HPDE6-E6E7 (cell line): ENCODE data around the gene KCNQ4.

Experiments
- DNase-seq: peaks from one replicate; pipeline ENCODE4 v3.0.0; 2011; ENCODE audit warnings: missing footprints; ENCODE audit errors: extremely low spot score

Gene KCNQ4

DNA sequence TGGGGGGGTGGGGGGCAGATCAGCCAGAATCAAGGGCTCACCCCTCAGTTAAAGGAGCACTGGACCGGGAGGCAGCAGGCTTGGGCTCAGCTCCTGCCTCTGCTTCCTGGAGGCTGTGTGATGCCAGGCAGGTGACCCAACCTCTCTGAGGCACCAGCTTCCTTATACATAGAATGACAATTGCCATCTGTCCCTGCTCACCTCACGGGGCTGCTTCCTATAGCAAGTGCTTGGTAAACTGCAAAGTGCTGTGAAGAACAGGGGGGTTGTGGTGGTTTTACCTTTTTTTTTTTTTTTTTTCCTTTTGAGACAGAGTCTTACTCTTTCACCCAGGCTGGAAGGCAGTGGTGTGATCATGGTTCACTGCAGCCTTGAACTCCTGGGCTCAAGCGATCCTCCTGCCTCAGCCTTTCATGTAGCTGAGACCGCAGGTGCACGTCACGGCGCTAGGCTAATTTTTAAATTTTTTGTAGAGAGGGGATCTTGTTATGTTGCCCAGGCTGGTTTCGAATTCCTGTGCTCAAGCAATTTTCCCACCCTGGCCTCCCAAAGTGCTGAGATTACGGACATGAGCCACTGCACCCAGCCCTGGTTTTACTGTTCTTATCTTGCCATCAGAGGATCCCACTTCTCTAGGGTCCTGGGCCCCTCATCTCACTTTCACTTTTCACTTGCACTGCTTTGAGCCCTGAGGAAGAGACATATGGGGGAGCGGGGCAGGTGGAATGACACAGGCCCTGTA, 11.6 kb downstream of the KCNQ4 start:
- DNase-seq = no peak

GRCh38 chr1:40795811-40796586, 12.4 kb downstream of the KCNQ4 start:
- no peak for DNase-seq

GRCh38 chr1:40796939-40797667, 13.5 kb downstream of the KCNQ4 start:
- no peak for DNase-seq

DNA sequence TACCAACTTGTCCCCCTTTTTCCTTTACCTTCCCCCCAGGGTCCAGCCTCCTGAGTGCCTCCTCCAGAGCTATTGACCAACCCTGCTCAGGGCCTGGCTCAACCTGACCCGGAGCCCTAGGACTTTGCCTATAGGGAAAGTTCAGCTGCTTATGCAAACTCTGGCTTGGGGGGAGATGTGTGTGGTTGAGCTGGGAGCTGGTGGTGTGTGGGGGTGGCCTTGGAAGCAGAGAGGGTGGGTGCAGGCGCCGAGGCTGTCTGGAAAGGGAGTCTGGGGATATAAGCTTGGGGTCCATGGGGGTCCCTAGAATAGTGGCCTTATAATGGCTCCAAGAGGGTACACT, 14.1 kb downstream of the KCNQ4 start:
- no peak for DNase-seq

- no peak for DNase-seq
These were observed 15.0 kb downstream of the KCNQ4 start for GRCh38 chr1:40798366-40799281.

GRCh38 chr1:40799351-40799867, 15.8 kb downstream of the KCNQ4 start:
- DNase-seq = no peak

GRCh38 chr1:40801742-40802077, 18.1 kb downstream of the KCNQ4 start:
- no peak for DNase-seq

DNA sequence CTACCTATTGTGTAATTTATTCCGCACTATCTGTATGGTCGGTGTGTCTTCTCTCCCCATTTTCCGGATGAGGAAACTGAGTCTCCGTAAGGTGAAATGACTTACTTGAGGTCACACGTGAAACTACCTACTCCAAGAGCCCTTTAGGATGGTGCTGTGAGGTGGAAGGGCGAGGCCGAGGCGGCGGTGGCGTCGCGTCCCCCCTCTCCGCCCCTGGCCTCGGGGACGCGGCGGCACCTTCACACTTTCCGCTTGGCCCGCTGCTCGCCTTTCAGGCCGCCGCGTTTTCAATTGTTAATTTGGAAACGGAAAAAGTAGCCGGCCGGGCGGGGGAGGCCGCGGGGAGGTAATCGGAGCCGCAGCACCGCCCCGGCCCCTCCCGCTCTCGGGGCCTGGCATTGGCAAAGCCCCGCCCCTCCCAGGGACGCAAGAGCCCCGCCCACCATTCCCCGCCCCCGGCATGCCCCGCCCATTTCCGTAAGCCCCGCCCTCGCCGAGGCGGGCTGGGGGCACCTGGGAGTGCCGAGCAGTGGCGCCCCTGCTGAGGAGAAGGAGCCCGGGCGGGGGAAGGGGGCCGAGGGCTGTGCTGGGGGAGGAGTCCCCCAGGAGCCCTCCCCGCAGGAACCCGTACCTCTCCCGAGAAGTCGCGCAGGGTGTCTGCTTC, 18.6 kb downstream of the KCNQ4 start:
- DNase-seq = peak; percentile 71

- DNase-seq = no peak
These were observed 19.1 kb downstream of the KCNQ4 start for GRCh38 chr1:40802742-40803113.

GRCh38 chr1:40803447-40803846, 19.9 kb downstream of the KCNQ4 start:
- DNase-seq = no peak

- no peak for DNase-seq
These were observed 20.3 kb downstream of the KCNQ4 start for GRCh38 chr1:40803902-40804301.

DNA sequence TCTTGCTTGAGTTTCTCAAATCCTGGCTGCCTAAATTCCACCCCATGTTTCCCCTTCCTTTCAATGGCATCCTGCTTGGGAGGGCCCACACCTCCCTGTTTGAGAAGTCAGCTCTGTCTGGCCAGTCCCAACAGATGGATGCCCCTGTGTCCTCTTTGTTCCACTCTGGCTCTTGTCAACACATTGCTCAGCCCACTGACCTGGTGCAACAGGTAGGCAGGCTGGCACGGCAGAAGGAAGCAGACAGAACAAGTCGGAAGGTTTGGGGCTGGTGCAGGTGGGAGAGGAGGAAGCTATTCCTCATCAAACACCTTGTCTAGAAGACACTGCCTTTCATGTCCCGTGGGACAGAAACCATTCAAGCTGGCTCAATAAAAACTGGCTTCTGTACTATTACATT, 22.7 kb downstream of the KCNQ4 start:
- DNase-seq = no peak

GRCh38 chr1:40806731-40807695, 23.4 kb downstream of the KCNQ4 start:
- no peak for DNase-seq

GRCh38 chr1:40808002-40808401, 24.4 kb downstream of the KCNQ4 start:
- no peak for DNase-seq

- no peak for DNase-seq
These were observed 24.9 kb downstream of the KCNQ4 start for GRCh38 chr1:40808444-40808843.

DNA sequence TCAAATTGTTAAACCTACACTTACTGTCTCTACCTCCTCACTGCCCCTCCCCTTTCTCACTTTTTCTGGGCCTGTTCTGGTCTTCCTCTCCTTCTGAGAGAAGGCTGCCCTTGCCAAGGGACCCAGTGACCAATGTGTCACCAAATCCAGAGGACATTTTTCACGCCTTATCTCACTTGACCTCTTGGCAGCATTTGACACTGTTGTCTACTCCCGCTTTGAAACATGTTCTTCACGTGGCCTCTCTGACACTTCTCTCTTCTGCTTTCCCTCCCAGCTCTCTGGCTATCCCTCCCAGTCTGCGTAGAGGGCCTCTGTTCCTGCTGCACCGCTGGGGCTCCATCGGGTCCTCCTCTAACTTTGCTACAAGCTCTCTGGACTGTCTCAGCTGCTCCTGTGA, 25.3 kb downstream of the KCNQ4 start:
- no peak for DNase-seq

- no peak for DNase-seq
These were observed 27.3 kb downstream of the KCNQ4 start for GRCh38 chr1:40810927-40811326.

GRCh38 chr1:40815420-40815819, 31.8 kb downstream of the KCNQ4 start:
- DNase-seq = no peak

DNA sequence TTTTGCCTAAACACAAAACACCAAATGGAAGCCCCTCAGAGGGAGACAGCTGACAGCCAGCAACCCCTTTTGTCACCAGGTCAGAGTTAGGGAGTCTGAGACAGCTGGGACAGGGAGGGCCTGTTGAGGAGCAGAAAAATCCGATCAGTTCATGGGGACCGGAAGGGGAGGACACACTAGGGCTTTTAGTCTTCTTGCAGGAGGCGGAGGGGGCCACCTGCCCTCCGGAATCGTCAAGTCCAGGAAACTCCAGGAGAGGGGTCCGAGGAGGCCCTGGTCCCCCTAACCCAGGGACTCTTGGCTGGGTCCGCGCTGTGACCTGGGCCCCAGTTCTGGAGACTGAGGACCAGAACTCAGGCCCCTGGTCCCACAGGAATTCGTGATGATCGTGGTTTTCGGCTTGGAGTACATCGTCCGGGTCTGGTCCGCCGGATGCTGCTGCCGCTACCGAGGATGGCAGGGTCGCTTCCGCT, 34.2 kb downstream of the KCNQ4 start:
- no peak for DNase-seq
